IMR-90 (cell line): ENCODE results near the gene GRB10. TPM values are rescaled to one million over a fixed set of nuclear protein-coding genes. Genes with fewer than 3 reads are reported as not detected.

Experiments used
- ATAC-seq: fragments of 200-7000 bp; cut with Tn5 transposase; 2 replicates; pipeline ENCODE4 v1.9.1; 2020; ENCODE audit warnings: low read depth, mild to moderate bottlenecking, moderate library complexity
- BruUV-seq: library from RNA; stranded (reverse); fragments of 400-500 nt; replicated peaks from 2 replicates; lab custom pipeline; 2021; lab: Mats Ljungman, UMichigan
- CTCF ChIA-PET: fragments of 300-600 bp; formaldehyde crosslinking; extraction: SDS; loops from one replicate; lab custom pipeline; 2021; ENCODE audit warnings: antibody characterized with exemption; lab: Yijun Ruan, JAX
- POLR2A ChIA-PET: fragments of 300-600 bp; sonication (Branson Sonifier 250); formaldehyde crosslinking; loops from one replicate; lab custom pipeline; 2022; ENCODE audit warnings: antibody characterized with exemption; ENCODE audit not compliant: unreplicated experiment; lab: Charles Lee
- DNase-seq: peaks from one replicate; pipeline ENCODE4 v3.0.0; 2013
- H2AFZ ChIP-seq: replicated peaks from 2 replicates; pipeline ENCODE3; 2013; ENCODE audit warnings: low read length, mild to moderate bottlenecking; ENCODE audit not compliant: poor library complexity
- H2AK5ac ChIP-seq: 2 replicates; pipeline ENCODE4 v1.6.1; 2013; ENCODE audit warnings: low read depth, low read length, inconsistent platforms
- H2AK9ac ChIP-seq: replicated peaks from 2 replicates; pipeline ENCODE3; 2013; ENCODE audit warnings: mild to moderate bottlenecking, low read depth, low read length, moderate library complexity; ENCODE audit not compliant: poor library complexity
- H2BK120ac ChIP-seq: 2 replicates; pipeline ENCODE4 v1.6.1; 2013; ENCODE audit warnings: low read depth, low read length, inconsistent platforms
- H2BK15ac ChIP-seq: 3 replicates; pipeline ENCODE4 v1.6.1; 2013; ENCODE audit warnings: low read depth, low read length, inconsistent platforms
- H2BK20ac ChIP-seq: 2 replicates; pipeline ENCODE4 v1.6.1; 2013; ENCODE audit warnings: low read depth, mild to moderate bottlenecking, inconsistent platforms, low read length, moderate library complexity
- H2BK5ac ChIP-seq: 2 replicates; pipeline ENCODE4 v1.6.1; 2013; ENCODE audit warnings: mild to moderate bottlenecking, low read depth, low read length, inconsistent platforms; ENCODE audit not compliant: poor library complexity, severe bottlenecking
- H3K14ac ChIP-seq: replicated peaks from 2 replicates; pipeline ENCODE4 v1.6.1; 2013; ENCODE audit warnings: low read depth, low read length, inconsistent platforms
- H3K18ac ChIP-seq: 2 replicates; pipeline ENCODE4 v1.6.1; 2013; ENCODE audit warnings: low read depth, low read length, control low read depth
- H3K23ac ChIP-seq: 2 replicates; pipeline ENCODE4 v1.6.1; 2013; ENCODE audit warnings: low read depth, low read length, inconsistent platforms
- H3K27ac ChIP-seq: 2 replicates; pipeline ENCODE4 v1.5.1; 2013; ENCODE audit warnings: mild to moderate bottlenecking, control low read depth, low read length; ENCODE audit not compliant: insufficient read depth
- H3K27me3 ChIP-seq: 2 replicates; pipeline ENCODE4 v1.6.1; 2013; ENCODE audit warnings: low read length; ENCODE audit not compliant: control insufficient read depth, insufficient read depth
- H3K36me3 ChIP-seq: 2 replicates; pipeline ENCODE4 v1.6.1; 2013; ENCODE audit warnings: low read length, mixed read lengths; ENCODE audit not compliant: control insufficient read depth, insufficient read depth
- H3K4ac ChIP-seq: 2 replicates; pipeline ENCODE4 v1.6.1; 2013; ENCODE audit warnings: low read depth, low read length, inconsistent platforms
- H3K4me1 ChIP-seq: 2 replicates; pipeline ENCODE4 v1.6.1; 2013; ENCODE audit warnings: low read length, mixed read lengths; ENCODE audit not compliant: control insufficient read depth, insufficient read depth
- H3K4me2 ChIP-seq: 2 replicates; pipeline ENCODE4 v1.6.1; 2013; ENCODE audit warnings: low read depth, mild to moderate bottlenecking, control low read depth, low read length, moderate library complexity
- H3K4me3 ChIP-seq: 2 replicates; pipeline ENCODE4 v1.5.1; 2013; ENCODE audit warnings: low read depth, mild to moderate bottlenecking, control low read depth, low read length, moderate library complexity; ENCODE audit not compliant: insufficient read depth
- H3K56ac ChIP-seq: 2 replicates; pipeline ENCODE4 v1.6.1; 2013; ENCODE audit warnings: low read length, inconsistent platforms; ENCODE audit not compliant: insufficient read depth; ENCODE audit errors: extremely low read depth
- H3K79me1 ChIP-seq, 2 experiments: 2 replicates each; pipeline ENCODE4 v1.6.1; 2013; ENCODE audit warnings: low read length in 2 of 2, inconsistent platforms in 1 of 2, low read depth in 1 of 2
- H3K9ac ChIP-seq: 2 replicates; pipeline ENCODE4 v1.6.1; 2013; ENCODE audit warnings: low read depth, low read length, control low read depth
- H3K9me1 ChIP-seq: 2 replicates; pipeline ENCODE4 v1.6.1; 2013; ENCODE audit warnings: low read length, inconsistent platforms; ENCODE audit not compliant: insufficient read depth
- H3K9me3 ChIP-seq: 2 replicates; pipeline ENCODE4 v1.6.1; 2013; ENCODE audit warnings: low read length; ENCODE audit not compliant: control insufficient read depth, insufficient read depth
- H4K20me1 ChIP-seq: 2 replicates; pipeline ENCODE4 v1.6.1; 2013; ENCODE audit warnings: low read length, inconsistent platforms; ENCODE audit not compliant: insufficient read depth
- H4K5ac ChIP-seq: 2 replicates; pipeline ENCODE4 v1.6.1; 2013; ENCODE audit warnings: mild to moderate bottlenecking, low read depth, low read length, control low read depth
- H4K8ac ChIP-seq, 2 experiments: 2 replicates each; pipeline ENCODE4 v1.6.1; 2013; ENCODE audit warnings: low read depth in 2 of 2, low read length in 2 of 2, control low read depth in 1 of 2, inconsistent platforms in 1 of 2
- H4K91ac ChIP-seq: 2 replicates; pipeline ENCODE4 v1.6.1; 2013; ENCODE audit warnings: low read depth, low read length, inconsistent platforms; ENCODE audit not compliant: insufficient read depth
- BHLHE40 ChIP-seq: fragments of 150-350 bp; IDR thresholded peaks from 2 replicates; pipeline ENCODE4 v1.6.1; 2016; ENCODE audit warnings: mild to moderate bottlenecking, low read depth, low read length
- FOS ChIP-seq: fragments of 150-350 bp; IDR thresholded peaks from 2 replicates; pipeline ENCODE4 v1.6.1; 2016; ENCODE audit warnings: low read depth, low read length
- MAZ ChIP-seq: IDR thresholded peaks from 2 replicates; pipeline ENCODE4 v1.6.1; 2012; ENCODE audit warnings: low read depth, mild to moderate bottlenecking, low read length, improper control_type of control experiment, moderate library complexity, borderline replicate concordance
- NFE2L2 ChIP-seq: fragments of 150-350 bp; IDR thresholded peaks from 2 replicates; pipeline ENCODE4 v1.6.1; 2016; ENCODE audit warnings: low read depth, mild to moderate bottlenecking, low read length
- POLR2A ChIP-seq: IDR thresholded peaks from 2 replicates; pipeline ENCODE4 v1.6.1; 2012; ENCODE audit warnings: mild to moderate bottlenecking, low read depth, low read length
- RAD21 ChIP-seq: IDR thresholded peaks from 2 replicates; pipeline ENCODE4 v1.6.1; 2012; ENCODE audit warnings: low read length, improper control_type of control experiment
- RCOR1 ChIP-seq: IDR thresholded peaks from 2 replicates; pipeline ENCODE4 v1.6.1; 2012; ENCODE audit warnings: mild to moderate bottlenecking, low read length, improper control_type of control experiment; ENCODE audit not compliant: insufficient replicate concordance
- RFX5 ChIP-seq: IDR thresholded peaks from 2 replicates; pipeline ENCODE4 v1.8.0; 2012; ENCODE audit warnings: low read depth, mild to moderate bottlenecking, low read length, moderate library complexity
- SMC3 ChIP-seq: fragments of 150-350 bp; IDR thresholded peaks from 2 replicates; pipeline ENCODE4 v1.6.1; 2016; ENCODE audit warnings: low read depth, mild to moderate bottlenecking, antibody characterized with exemption, low read length, moderate library complexity
- WGBS, 2 experiments: methylation state at CpG; one replicate each; pipeline versions ENCODE4 v1.1.5 to v1.1.7; 2013; ENCODE audit warnings: missing lambda C conversion rate in 2 of 2; ENCODE audit not compliant: insufficient read length in 1 of 2; ENCODE audit errors: extremely low coverage in 2 of 2; 5-methylcytosine and 5-hydroxymethylcytosine counted together
- dilution Hi-C: fragments of 300-500 bp; cut with HindIII; formaldehyde crosslinking; loops from one replicate; pipeline ENCODE4 v1.14.3; 2018; ENCODE audit warnings: low sequenced_read_pairs; ENCODE audit not compliant: unreplicated experiment
- in situ Hi-C: fragments of 300-500 bp; cut with MboI; formaldehyde crosslinking; loops from 3 replicates; pipeline ENCODE4 v1.14.3; 2019; ENCODE audit warnings: low sequenced_read_pairs, inconsistent platforms, mixed read lengths
- intact Hi-C: fragments of 100-400 bp; cut with micrococcal nuclease; formaldehyde crosslinking; loops from 2 replicates; pipeline ENCODE4 v1.10.0; 2022
- polyA plus RNA-seq, 3 experiments: library from polyadenylated mRNA; depleted of rRNA; stranded (reverse); fragments of >200 nt; gene quantifications; 2 replicates each; pipeline ENCODE4 v1.2.3, GENCODE V29; 2012; ENCODE audit warnings: low replicate concordance in 1 of 3
- total RNA-seq: library from RNA; depleted of rRNA; stranded (reverse); fragments of >200 nt; gene quantifications from 2 replicates; pipeline ENCODE4 v1.2.3, GENCODE V29; 2012
- TF ChIP-seq, protein P1 (sequence below): fragments of 150-350 bp; IDR thresholded peaks from 2 replicates; pipeline ENCODE4 v1.6.1; 2016; ENCODE audit warnings: low read depth, mild to moderate bottlenecking, low read length, moderate library complexity, borderline replicate concordance
- TF ChIP-seq, protein P2 (sequence below): conservative IDR thresholded peaks from 2 replicates; pipeline ENCODE4 v1.5.1; 2012; ENCODE audit warnings: mild to moderate bottlenecking, low read depth, low read length, improper control_type of control experiment

GRB10 gene
- total and polyA plus RNA-seq, 2 of the 4 experiments (the other 2 are of a cell fraction): 6.3 to 15.1 TPM

DNA sequence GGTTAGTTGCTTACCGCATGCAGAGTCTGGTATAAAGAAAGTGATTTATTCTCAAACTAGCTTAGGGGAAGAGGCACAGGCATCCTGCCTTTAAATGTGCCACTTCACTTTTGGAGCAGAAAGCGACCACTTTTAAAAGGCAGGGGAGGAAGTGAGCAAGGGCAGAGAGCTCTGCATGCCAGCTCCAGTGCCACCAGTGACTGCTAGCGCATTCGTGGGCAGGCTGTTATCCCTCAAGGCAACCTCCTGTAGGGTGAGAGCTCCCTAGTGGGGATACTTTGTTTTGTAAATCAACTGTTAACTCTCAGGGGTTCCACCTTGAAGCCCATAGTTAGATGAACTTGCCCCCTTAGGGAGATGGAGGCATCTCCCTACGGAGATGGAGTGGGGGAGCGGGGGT is 29.4 kb upstream of the GRB10 start:
- no peaks in the 10 kb centered on the region for H4K20me1 ChIP-seq
- no peak overlapping the region for H2BK15ac ChIP-seq
- H3K4ac ChIP-seq: no peak overlapping the region
- no peak overlapping the region for H4K5ac ChIP-seq
- no peak overlapping the region for H4K8ac ChIP-seq
- H3K18ac ChIP-seq: no peak overlapping the region
- H2BK120ac ChIP-seq: no peak overlapping the region
- no peak overlapping the region for H3K56ac ChIP-seq
- dilution Hi-C loops: no loop called here
- no peak overlapping the region for H4K91ac ChIP-seq
- H3K9ac ChIP-seq: no peak overlapping the region
- no peak overlapping the region for H2BK5ac ChIP-seq
- H2BK20ac ChIP-seq: no peak overlapping the region
- CTCF ChIA-PET: no interaction called here
- in situ Hi-C loops: no loop called here
- H3K79me1 ChIP-seq: no peaks in the 10 kb centered on the region
- no peak overlapping the region for H3K4me2 ChIP-seq
- H2AFZ ChIP-seq: no peak overlapping the region
- no peak overlapping the region for H3K14ac ChIP-seq
- POLR2A ChIA-PET: no interaction called here
- TF ChIP-seq SMC3 (no peak), RCOR1 (no peak), POLR2A (no peak), RFX5 (no peak), RAD21 (no peak), NFE2L2 (no peak), FOS (no peak), MAZ (no peak), BHLHE40 (no peak)
- TF ChIP-seq, protein P1, sequence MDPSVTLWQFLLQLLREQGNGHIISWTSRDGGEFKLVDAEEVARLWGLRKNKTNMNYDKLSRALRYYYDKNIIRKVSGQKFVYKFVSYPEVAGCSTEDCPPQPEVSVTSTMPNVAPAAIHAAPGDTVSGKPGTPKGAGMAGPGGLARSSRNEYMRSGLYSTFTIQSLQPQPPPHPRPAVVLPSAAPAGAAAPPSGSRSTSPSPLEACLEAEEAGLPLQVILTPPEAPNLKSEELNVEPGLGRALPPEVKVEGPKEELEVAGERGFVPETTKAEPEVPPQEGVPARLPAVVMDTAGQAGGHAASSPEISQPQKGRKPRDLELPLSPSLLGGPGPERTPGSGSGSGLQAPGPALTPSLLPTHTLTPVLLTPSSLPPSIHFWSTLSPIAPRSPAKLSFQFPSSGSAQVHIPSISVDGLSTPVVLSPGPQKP: no peak
- TF ChIP-seq, protein P2, sequence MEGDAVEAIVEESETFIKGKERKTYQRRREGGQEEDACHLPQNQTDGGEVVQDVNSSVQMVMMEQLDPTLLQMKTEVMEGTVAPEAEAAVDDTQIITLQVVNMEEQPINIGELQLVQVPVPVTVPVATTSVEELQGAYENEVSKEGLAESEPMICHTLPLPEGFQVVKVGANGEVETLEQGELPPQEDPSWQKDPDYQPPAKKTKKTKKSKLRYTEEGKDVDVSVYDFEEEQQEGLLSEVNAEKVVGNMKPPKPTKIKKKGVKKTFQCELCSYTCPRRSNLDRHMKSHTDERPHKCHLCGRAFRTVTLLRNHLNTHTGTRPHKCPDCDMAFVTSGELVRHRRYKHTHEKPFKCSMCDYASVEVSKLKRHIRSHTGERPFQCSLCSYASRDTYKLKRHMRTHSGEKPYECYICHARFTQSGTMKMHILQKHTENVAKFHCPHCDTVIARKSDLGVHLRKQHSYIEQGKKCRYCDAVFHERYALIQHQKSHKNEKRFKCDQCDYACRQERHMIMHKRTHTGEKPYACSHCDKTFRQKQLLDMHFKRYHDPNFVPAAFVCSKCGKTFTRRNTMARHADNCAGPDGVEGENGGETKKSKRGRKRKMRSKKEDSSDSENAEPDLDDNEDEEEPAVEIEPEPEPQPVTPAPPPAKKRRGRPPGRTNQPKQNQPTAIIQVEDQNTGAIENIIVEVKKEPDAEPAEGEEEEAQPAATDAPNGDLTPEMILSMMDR: no peak
- no peaks in the 10 kb centered on the region for H3K4me1 ChIP-seq
- intact Hi-C loops: no loop called here
- peaks cover 39% of the 10 kb centered on the region for H3K27me3 ChIP-seq
- no peak overlapping the region for H2AK9ac ChIP-seq
- ATAC-seq (no peak), DNase-seq (no peak)
- no CpG with 5 or more reads among the region's 6 CpGs for WGBS, 2 experiments
- H3K23ac ChIP-seq: no peak overlapping the region
- BruUV-seq: no TSS peak
- H2AK5ac ChIP-seq: no peak overlapping the region
- H3K36me3 ChIP-seq: no peaks in the 10 kb centered on the region
- H3K4me3 ChIP-seq: no peak overlapping the region
- no peaks in the 10 kb centered on the region for H3K9me3 ChIP-seq
- no peaks in the 10 kb centered on the region; the same call in 1 of the 2 replicates for H3K9me1 ChIP-seq
- no peak overlapping the region for H3K27ac ChIP-seq
